K562 (cell line): ENCODE measurements around the gene GGTLC2. TPM values are rescaled to one million over a fixed set of nuclear protein-coding genes. Genes with fewer than 3 reads are reported as not detected.
"Not testable (repeated sequence)": the region's sequence is repeated elsewhere in the genome, so short reads cannot be mapped to it uniquely, and the experiment has no call there.

ENCODE experiments used
- ATF3 ChIP-seq, 2 experiments: fragments of 450-650 bp in 1 of 2; sonication (generic) in 1 of 2; formaldehyde crosslinking in 1 of 2; IDR thresholded peaks in 1 of 2; conservative IDR thresholded peaks in 1 of 2; 2 replicates each; pipeline versions ENCODE4 v1.6.1 to v1.8.1; 2016 to 2023; ENCODE audit warnings: mild to moderate bottlenecking in 2 of 2, moderate library complexity in 2 of 2, inconsistent platforms in 1 of 2, missing genetic modification reagents in 1 of 2
- ATF4 ChIP-seq: fragments of 450-650 bp; formaldehyde crosslinking; IDR thresholded peaks from 2 replicates; pipeline ENCODE4 v1.4.0; 2022; ENCODE audit warnings: mild to moderate bottlenecking, moderate library complexity
- DMBX1 ChIP-seq: fragments of 250-450 bp; sonication (Bioruptor Pico); IDR thresholded peaks from 2 replicates; pipeline ENCODE4 v1.8.0; 2022; ENCODE audit warnings: inconsistent platforms, mild to moderate bottlenecking, moderate library complexity, borderline replicate concordance
- ELF2 ChIP-seq: fragments of 250-450 bp; sonication (Bioruptor Pico); IDR thresholded peaks from 2 replicates; pipeline ENCODE4 v1.5.0; 2021; ENCODE audit warnings: mild to moderate bottlenecking
- ELF4 ChIP-seq: fragments of 450-650 bp; formaldehyde crosslinking; IDR thresholded peaks from 2 replicates; pipeline ENCODE4 v1.4.0; 2022; ENCODE audit warnings: missing genetic modification characterization
- GMEB1 ChIP-seq: fragments of 250-450 bp; sonication (Bioruptor Pico); IDR thresholded peaks from 2 replicates; pipeline ENCODE4 v1.4.0; 2020; ENCODE audit warnings: mild to moderate bottlenecking
- HMGXB4 ChIP-seq: sonication (generic); formaldehyde crosslinking; IDR thresholded peaks from 2 replicates; pipeline ENCODE4 v1.8.1; 2023; ENCODE audit warnings: mild to moderate bottlenecking, missing genetic modification reagents
- ID3 ChIP-seq, 2 experiments: fragments of 250-450 bp in 1 of 2; fragments of 450-650 bp in 1 of 2; sonication (Bioruptor Pico) in 1 of 2; IDR thresholded peaks; 2 replicates each; pipeline versions ENCODE4 v1.6.1 to v1.8.0; 2016 to 2021; ENCODE audit warnings: mild to moderate bottlenecking in 2 of 2, moderate library complexity in 2 of 2, missing compliant biosample characterization in 1 of 2, missing genetic modification characterization in 1 of 2
- MAZ ChIP-seq, 2 experiments: fragments of 450-650 bp in 1 of 2; sonication (generic) in 1 of 2; formaldehyde crosslinking; IDR thresholded peaks in 1 of 2; conservative IDR thresholded peaks in 1 of 2; 2 replicates each; pipeline versions ENCODE4 v1.4.0 to v1.5.0; 2020; ENCODE audit warnings: mild to moderate bottlenecking in 1 of 2, missing genetic modification reagents in 1 of 2
- NFIC ChIP-seq: fragments of 450-650 bp; IDR thresholded peaks from 2 replicates; pipeline ENCODE4 v1.6.1; 2017; ENCODE audit warnings: mild to moderate bottlenecking, inconsistent platforms
- OTX1 ChIP-seq: fragments of 450-650 bp; formaldehyde crosslinking; IDR thresholded peaks from 2 replicates; pipeline ENCODE4 v1.4.0; 2022; ENCODE audit warnings: mild to moderate bottlenecking
- SIN3B ChIP-seq: fragments of 450-650 bp; IDR thresholded peaks from 2 replicates; pipeline ENCODE4 v1.6.1; 2017; ENCODE audit warnings: low read depth, mild to moderate bottlenecking, moderate library complexity
- ZBTB9 ChIP-seq: fragments of 450-650 bp; formaldehyde crosslinking; IDR thresholded peaks from 2 replicates; pipeline ENCODE4 v1.4.0; 2020; ENCODE audit warnings: mild to moderate bottlenecking, moderate library complexity
- ZFPM2 ChIP-seq: fragments of 250-450 bp; sonication (Bioruptor Pico); IDR thresholded peaks from 2 replicates; pipeline ENCODE4 v1.5.1; 2022; ENCODE audit warnings: mild to moderate bottlenecking
- ZNF165 ChIP-seq: fragments of 250-450 bp; sonication (Bioruptor Pico); IDR thresholded peaks from 2 replicates; pipeline ENCODE4 v1.4.0; 2020; ENCODE audit warnings: borderline replicate concordance
- ZNF239 ChIP-seq: fragments of 250-450 bp; sonication (Bioruptor Pico); IDR thresholded peaks from 2 replicates; pipeline ENCODE4 v1.4.0; 2020; ENCODE audit warnings: mild to moderate bottlenecking
- ZNF263 ChIP-seq: sonication (generic); formaldehyde crosslinking; IDR thresholded peaks from 2 replicates; pipeline ENCODE4 v1.8.0; 2022; ENCODE audit warnings: mild to moderate bottlenecking, missing genetic modification reagents, borderline replicate concordance
- ZNF76 ChIP-seq: fragments of 250-450 bp; sonication (Bioruptor Pico); IDR thresholded peaks from 2 replicates; pipeline ENCODE4 v1.4.0; 2020; ENCODE audit warnings: mild to moderate bottlenecking, moderate library complexity, borderline replicate concordance
- polyA plus RNA-seq, 8 experiments: library from polyadenylated mRNA; depleted of rRNA in 4 of 8; stranded (reverse) in 5 of 8; unstranded in 3 of 8; fragments of >200 nt; fragmentation: Nextera tagmentation in 2 of 8; fragmentation: Illumina TruSeq in 1 of 8; extraction: Ambion mirVana in 2 of 8; extraction: Trizol in 1 of 8; gene quantifications; 2 replicates each; pipeline versions ENCODE4 v1.2.1 to v1.2.3, GENCODE V29; 2011 to 2014; ENCODE audit warnings: inconsistent platforms in 1 of 8, missing spikeins in 1 of 8
- total RNA-seq, 7 experiments: library from RNA; depleted of rRNA in 6 of 7; stranded (reverse); fragments of >200 nt in 6 of 7; fragmentation: Illumina TruSeq in 2 of 7; extraction: Trizol in 2 of 7; gene quantifications; 2 replicates each; pipeline versions ENCODE4 v1.2.1 to v1.2.3, GENCODE V29; 2011 to 2021; ENCODE audit warnings: low replicate concordance in 1 of 7

GGTLC2 gene
- total and polyA plus RNA-seq, 9 of the 15 experiments (the other 6 are each of a cell fraction or from before 2014, with no cell fraction given): not detected

GRCh38 chr22:22647952-22648351, 3.5 kb downstream of the GGTLC2 start (continued):
- TF ChIP-seq ID3 (CRISPR knock-in tag; IDR thresholded peaks at IDR 0.05); ATF3 (IDR thresholded peaks at IDR 0.05): not testable (repeated sequence)
- TF ChIP-seq ID3 (tag; IDR thresholded peaks at IDR 0.05): peak; percentile 37; the same call in 1 of the 2 replicates
- peak; percentile 90 for TF ChIP-seq ZNF165 (CRISPR knock-in tag)
- peak; percentile 49 for TF ChIP-seq ZNF239 (CRISPR knock-in tag)
- TF ChIP-seq OTX1 (CRISPR knock-in tag): 0 out of 2 replicates have a peak, but pooled peaks have one; percentile 34
- TF ChIP-seq ZBTB9 (CRISPR knock-in tag): peak; percentile 87
- peak; percentile 45; the same call in 1 of the 2 replicates for TF ChIP-seq ATF3 (CRISPR knock-in tag; conservative IDR thresholded peaks at IDR 0.05)
- peak; percentile 46 for TF ChIP-seq ZNF76 (CRISPR knock-in tag)
- TF ChIP-seq ELF4 (CRISPR knock-in tag): peak; percentile 62; the same call in 1 of the 2 replicates
- 0 out of 2 replicates have a peak, but pooled peaks have one; percentile 72 for TF ChIP-seq HMGXB4 (CRISPR knock-in tag)
- TF ChIP-seq DMBX1: 0 out of 2 replicates have a peak, but pooled peaks have one; percentile 50
- TF ChIP-seq ELF2 (CRISPR knock-in tag): peak; percentile 69; the same call in 1 of the 2 replicates
- 0 out of 2 replicates have a peak, but pooled peaks have one; percentile 7 for TF ChIP-seq ZNF263
- TF ChIP-seq ATF4 (CRISPR knock-in tag): peak; percentile 66; the same call in 1 of the 2 replicates
- peak; percentile 43; the same call in 1 of the 2 replicates for TF ChIP-seq NFIC
- peak; percentile 49 to 86; a peak in 3 of 4 replicates for TF ChIP-seq MAZ (CRISPR knock-in tag; conservative IDR thresholded peaks at IDR 0.05 in 1 of 2, IDR thresholded peaks at IDR 0.05 in 1 of 2)
- TF ChIP-seq GMEB1 (CRISPR knock-in tag): peak; percentile 3; the same call in 1 of the 2 replicates
- TF ChIP-seq ZFPM2 (CRISPR knock-in tag): 0 out of 2 replicates have a peak, but pooled peaks have one; percentile 58
- TF ChIP-seq SIN3B: peak; percentile 68; the same call in 1 of the 2 replicates
